HG02884 (cell line): Measurements from ENCODE around the gene PNKD.
"Not testable (repeated sequence)": the region's sequence is repeated elsewhere in the genome, so short reads cannot be mapped to it uniquely, and the experiment has no call there.

Experiments
- ATAC-seq: cut with Tn5 transposase; IDR thresholded peaks from one replicate; pipeline ENCODE4 v1.9.1; 2021; ENCODE audit warnings: mild to moderate bottlenecking, moderate library complexity; ENCODE audit not compliant: unreplicated experiment

Gene PNKD

DNA sequence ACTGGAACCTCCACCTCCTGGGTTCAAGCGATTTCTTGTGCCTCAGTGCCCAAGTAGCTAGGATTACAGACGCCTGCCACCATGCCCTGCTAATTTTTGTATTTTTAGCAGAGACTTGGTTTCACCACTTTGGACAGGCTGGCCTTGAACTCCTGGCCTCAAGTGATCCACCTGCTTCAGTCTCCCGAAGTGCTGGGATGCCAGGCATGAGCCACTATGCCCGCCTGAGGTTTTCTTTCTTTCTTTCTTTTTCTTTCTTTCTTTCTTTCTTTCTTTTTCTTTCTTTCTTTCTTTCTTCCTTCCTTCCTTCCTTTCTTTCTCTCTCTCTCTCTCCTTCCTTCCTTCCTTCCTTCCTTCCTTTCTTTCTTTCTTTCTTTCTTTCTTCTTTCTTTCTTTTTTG lies 44.4 kb downstream of the PNKD start:
- not testable (repeated sequence) for ATAC-seq

DNA sequence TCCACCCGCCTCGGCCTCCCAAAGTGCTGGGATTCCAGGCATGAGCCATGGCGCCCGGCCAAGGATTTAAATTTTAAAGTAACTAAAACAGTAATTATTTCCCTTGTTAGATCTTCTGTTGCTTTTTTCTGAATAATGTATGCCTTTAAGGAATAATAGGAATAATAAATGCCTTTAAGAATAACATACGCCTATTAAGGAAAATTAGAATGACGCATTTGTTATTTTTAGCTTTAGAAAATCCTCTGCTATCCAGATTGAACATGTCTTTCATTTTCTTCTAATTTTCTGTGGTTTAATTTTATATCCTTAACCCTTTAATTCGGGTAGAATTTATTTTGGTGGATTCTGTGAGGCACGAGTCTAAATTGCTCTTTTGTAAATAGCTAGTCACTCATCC lies 45.1 kb downstream of the PNKD start:
- ATAC-seq = no peak

DNA sequence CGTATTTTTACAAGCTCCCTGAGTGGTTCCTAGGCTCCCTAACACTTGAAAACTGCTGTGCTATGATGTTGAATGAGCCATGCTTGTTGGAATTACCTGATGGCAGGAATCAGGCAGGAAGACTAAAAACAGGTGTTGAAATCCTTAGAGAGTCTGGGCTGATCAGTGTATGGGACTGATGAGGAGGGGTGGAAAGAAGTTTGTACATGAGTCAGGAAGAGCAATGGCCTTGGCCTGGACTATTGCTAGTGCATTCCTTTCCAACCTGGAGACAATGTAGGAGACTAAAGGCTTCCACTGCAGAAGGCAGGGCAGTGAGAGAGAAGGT lies 46.9 kb downstream of the PNKD start:
- ATAC-seq = no peak

DNA sequence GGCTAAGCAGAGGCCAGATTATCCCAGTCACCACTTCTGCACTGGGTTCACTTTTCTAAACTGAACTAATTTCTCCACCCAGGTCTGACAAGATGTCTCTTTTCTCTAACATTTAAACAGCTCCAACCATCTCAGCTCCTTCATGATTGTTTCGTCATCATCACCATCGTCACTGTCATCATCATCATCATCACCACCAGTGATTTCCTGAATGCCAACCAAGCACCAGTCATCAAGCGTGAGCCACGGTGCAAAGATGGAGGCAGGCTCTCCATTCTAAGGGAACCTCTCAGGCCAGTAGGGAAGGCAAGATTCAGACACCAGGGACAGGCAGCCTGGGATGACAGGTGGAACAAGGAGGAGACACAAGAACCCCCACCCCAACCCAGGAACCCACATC lies 47.5 kb downstream of the PNKD start:
- no peak for ATAC-seq

DNA sequence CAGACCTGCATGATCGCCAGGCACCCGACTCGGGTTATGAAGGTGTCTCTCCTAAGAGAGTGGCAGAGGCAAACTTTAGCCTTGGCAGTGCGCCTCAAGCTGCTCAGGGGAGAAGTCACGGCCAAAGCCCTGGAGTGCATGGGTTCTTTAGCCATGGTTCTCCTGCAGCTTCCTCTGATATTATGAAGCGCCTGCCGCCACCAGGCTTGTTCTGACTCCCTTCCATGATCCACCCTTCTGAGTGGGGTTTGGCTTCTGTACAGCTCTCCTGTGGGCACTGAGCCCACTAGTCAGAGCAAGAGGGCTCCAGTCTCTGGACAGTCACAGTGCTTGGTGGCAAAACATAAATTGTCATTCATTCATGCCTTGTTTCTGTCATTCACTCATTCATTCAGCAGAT lies 47.9 kb downstream of the PNKD start:
- ATAC-seq = no peak

DNA sequence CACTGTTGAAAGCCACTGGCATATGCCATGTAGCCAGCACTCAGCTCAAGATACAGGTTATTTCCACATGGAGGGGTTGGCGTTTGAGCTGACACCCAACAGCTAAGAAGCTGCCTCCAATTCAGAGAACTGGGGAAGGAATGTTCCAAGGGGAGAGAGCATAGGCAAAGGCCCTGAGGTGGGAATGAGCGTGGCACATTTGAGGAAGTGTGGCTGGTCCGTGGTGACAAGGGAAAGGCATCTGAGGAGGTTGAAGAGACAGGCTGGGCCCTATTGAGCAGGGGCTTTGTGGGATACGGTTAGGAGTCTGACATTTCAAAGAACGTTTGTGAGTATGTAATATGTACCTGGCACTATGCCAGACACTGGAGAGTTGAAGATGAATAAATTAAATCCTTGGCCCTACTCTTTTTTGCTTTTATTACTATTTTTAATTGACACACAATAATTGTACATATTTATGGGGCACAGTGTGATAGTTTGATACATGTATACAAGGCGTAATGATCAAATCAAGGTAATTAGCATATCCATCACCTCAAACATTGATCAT lies 49.6 kb downstream of the PNKD start:
- ATAC-seq = no peak

DNA sequence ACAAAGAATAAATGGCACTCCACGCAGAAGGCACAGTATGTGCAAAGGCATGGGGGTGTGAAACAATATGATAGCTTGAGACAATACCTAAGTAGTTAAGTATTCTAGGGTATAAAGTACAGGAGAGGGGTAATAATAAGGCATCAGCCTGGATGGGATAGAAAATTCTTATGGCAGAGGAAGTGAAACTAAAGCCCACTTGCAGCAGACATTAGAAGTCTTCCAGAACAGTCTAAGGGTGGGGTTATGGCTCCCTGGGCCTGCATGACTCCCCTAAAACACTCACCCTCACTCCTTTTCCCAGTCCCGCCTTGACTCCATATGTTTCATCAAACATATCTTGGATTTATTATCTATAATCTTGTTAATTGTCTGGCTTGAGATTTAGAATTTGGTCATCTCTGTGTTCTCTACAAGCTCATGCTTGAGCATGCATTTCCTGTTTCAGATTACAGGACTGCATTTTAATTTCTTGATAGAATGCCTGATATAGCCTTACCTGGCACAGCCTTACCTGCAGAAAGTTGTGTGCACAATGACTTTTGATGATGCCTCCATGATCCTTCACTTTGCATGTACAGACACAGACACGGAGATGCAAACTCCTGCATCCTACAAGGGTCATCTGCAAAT lies 50.5 kb downstream of the PNKD start:
- ATAC-seq = no peak

DNA sequence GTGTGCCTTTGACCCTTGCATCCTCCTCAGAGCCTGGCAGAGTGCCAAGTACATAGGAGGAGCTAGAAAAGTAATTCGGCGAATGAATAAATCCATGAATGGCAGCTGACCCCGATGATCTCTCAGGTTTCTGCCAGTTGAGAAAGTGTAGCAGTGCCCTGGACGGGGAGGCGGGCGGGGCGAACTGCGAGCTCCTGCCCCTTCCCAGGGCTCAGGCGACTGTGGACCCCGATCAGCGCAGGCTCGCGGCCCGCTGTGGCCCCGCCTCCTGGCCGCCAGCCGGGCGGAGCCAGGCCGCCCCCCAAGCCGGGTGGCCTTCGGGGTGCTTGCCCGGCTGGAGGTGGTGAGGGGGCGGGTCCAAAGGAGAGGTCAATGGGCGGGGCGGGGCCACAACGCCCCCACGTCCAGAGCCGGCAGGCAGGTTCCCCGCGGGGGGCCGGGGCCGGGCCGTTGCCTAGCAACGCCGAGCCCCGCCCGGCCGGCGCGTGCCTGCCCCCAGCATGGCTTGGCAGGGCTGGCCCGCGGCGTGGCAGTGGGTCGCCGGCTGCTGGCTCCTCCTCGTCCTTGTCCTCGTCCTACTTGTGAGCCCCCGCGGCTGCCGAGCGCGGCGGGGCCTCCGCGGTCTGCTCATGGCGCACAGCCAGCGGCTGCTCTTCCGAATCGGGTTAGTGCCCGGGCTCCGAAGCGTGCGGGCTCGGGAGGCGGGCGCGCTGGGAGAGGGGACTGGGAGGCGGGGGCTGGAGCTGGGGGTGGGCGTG lies 52.6 kb downstream of the PNKD start:
- ATAC-seq = peak; percentile 63

DNA sequence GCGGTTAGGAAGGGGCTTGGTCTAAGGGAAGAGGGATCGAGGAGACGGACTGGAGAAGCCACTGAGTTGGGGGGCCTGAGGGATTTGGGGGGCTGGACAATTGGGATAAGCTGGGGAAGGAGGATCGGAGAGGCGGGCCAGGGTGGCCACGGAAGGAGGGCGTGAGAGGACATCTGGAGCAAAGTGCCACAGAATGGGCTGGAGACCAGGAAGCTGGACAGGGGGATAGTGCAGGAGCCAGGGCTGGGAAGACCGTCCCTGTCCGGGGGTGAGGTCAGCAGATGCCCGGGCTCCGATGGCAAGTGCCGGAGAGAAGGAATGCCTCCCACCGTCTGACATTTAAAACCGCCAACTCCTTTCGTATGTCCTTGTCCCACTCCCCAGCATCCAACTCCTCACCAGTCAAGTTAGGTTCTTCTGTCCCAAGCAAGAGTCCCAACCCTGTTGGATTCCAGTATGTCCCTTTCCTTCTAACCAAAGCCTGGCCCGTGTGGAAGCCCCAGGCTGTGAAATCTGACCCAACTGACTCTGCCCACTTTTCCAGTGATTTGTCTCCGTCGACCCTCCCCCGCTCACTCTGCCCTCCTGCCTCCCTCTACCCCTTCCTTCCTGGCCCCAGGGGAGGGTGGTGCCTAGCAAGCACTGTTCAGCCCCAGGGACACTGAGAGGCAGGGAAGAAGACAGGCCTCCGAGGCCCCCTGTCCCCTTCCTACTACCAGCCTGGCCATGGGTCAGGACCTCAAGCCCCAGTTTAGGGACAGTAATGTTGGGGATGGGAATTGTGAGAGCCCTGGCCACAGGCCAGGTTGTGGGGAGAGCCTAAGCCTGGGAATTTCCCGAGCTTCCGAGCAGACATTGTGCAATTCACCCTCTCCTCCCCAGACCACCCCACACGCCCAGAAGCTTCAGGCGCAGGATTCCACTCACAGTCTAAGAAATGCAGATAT lies 53.5 kb downstream of the PNKD start:
- ATAC-seq = no peak

DNA sequence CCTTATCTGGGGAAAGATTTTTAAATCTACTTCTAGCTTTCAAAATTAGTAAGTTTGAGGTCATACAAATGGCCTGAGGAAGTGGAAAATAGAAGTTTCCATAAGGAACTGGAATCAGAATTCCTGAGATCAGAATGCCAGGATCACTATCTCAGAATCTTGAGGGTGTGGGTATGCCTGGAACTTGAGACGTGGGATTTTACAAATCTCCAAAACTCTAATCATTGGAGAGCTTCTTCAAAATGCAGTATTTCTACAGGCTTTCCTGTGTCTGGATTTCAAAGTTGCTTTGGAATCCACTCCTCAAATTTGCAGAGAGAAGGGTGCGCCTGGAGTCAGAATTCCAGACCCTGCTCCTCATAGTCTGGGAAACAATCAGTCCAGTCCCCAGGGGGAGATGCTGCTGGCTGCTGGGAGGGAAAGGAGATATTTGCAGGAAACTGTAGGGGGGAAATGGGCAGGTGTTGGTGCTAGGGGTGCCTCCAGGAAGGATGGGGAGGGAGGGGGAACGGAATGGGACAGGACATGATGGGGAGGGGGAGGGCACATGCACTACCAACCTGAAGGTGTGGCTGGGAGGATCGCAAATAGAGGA lies 55.3 kb downstream of the PNKD start:
- ATAC-seq = no peak

DNA sequence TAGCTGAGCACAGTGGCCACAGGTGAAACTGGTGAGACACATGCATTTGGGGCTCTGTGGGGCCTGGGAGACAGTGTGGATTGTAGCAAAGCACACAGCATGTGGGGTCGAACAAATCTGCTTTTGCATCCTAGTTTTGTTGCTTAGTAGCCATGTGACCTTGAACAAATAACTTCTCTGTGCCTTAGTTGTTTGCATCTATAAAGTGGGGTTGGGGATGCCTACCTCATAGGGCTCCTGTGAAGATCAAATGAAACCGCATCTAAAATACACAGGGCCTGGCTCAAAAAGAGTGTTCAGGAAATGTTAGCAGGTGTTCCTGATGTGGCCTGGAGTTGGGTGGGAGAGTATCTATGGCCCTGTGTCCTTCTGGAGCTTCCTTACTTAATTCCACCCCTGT lies 56.0 kb downstream of the PNKD start:
- ATAC-seq = no peak

DNA sequence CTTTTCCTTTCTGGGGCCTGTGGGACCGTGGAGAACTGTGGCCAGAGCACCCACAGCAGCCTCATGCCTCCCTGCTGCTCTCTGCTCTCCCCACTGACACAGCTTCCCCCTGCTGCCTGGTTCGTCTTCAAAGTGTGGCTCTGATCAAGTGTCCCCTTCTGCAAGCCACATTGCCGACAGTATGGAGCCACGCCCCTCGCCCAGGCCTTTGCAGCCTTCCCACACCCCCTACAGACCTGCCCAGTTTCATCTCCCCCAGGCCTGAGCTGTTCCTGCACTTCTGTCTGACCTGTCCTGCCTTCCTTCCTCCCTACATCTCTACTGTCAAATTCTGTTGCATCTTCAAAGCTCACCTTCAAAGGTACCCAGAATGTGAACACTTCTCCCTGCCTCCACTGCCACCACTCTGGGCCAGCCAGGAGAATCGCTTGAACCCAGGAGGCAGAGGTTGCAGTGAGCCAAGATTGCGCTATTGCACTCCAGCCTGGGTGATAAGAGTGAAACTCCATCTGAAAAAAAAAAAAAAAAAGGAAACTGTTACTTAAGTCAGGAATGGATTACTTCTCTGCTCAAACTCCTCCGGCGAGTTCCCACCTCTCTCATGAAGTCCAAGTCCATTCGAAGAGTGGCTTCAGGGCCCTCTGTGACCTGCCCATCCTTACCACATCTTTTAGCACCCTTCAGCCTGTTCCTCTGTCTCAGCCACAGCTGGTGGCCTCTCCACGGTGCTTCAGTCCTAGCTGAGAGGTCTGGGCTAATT lies 57.3 kb downstream of the PNKD start:
- ATAC-seq = no peak

DNA sequence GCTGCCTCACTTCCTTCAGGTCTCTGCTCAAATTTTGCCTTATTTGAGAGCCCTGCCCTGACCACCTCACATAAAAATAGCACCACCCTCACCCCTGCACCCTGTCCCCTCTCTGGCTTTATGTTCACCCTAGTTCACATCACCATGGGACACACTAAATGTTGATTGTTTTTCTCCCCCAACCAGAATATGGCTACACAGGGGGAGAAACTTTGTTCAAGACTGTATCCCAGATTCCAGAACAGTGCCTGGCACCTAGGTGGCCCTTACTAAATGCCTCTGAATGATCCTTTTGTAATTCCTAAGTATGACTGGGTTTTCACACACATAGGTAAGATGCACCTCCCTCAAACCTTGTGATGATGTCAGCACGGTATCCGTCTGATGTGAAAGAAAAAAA lies 58.0 kb downstream of the PNKD start:
- ATAC-seq = no peak

DNA sequence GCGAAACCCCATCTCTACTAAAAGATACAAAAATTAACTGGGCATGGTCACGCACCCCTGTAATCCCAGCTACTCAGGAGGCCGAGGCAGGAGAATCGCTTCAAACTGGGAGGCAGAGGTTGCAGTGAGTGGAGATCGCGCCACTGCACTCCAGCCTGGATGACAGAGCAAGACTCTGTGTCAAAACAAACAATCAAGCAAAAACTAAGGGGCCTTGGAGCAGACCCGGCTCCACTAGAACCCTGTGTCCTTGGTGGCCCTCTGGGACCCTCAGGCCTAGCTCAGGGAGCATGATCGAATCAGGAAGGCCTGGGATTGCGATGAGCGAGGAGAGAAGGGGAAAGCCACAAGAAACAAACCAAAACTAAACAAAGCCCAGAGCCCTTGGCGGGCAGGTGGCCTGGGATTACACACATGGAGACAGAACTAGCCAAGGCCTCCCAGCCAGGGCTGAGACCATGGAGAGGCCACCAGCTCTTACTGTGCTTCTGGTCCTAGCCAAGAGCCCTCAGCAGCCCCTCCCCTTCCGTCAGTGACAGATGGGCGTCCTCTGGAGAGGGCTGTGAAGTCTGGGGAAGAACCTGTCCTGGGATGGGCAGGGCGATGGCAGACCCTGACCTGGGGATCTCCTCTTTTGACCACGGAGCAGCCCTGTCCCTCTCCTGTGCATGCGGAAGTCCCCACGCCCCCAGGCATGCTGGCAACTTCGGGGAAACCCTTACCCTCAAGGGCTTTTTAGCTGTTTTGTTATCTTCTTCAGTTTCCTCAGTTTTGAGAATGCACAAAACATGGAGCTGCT lies 58.9 kb downstream of the PNKD start:
- ATAC-seq = peak; percentile 42

DNA sequence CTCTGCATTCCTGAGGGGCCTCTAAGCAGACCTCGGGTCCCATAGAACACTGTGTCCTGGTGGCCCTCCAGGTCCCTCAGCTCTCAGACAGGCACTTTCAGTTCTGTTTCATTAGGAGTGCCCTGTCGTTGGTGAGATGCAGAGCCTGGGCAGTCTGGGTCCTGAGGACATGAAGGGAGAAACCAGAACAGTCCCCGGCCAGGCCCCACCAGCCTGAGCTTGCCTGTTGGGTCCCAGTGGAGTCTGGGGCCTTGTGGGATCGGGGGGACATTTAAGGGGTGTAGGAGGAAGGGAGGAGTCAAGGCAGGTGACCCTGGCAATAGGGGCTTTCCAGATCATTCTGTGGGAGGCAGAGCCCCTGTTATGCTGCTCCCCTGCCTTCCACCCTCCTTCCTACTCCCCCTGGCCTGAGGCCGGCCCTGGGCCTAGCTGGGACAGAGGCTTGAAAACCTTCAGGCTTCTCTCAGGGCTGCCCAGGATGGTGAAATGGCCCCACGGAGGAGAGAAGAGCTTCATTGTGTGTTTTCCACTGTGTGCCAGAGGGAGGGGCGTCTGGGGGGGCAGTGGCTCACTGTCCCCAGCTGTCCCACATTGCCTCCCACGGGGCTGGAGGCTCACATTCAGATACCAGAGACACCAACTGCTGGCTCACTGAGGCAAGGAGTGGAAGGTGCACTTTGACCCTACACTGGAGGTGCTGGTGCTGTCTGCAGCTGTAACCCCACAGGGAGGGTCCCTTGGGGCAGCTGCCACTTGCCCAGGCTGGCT lies 59.7 kb downstream of the PNKD start:
- ATAC-seq = peak; percentile 40

DNA sequence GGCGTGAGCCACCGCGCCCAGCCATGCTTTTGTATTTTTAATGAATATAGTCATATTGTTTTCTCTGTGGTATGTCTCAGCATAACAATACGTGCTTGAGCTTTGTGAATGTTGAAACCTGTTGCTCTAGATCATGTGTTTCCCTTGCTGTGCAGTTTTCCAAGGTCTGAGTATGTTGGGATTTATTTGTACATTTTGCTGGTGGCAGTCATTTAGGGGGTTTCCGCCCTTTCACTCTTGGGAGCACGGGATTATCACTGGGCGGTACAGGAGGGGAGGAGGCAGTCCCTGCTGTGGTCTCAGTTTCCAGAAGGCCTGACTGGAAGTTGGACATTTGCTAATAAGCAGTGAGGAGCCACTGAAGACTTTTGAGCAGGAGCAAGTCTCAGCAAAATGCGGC lies 61.4 kb downstream of the PNKD start:
- ATAC-seq = no peak

DNA sequence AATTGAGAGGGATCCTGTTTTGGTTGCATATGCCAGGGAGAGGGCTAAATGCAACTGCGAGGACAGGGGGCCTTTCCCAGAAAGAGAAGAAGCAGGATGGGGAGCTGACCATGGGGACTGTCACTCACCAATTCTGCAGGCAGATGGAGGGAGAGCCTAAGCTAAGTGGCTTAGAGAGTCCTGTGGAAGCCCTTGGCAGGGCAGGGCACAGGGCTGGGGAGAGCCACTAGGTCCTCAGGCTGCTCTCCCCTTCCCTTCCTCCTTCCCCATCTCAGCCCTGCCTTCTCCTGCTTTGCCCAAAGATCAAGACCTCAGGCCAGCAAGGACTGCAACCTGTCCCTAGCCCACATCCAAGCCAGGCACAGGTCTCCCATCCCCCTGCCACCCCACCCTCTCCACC lies 62.0 kb downstream of the PNKD start:
- ATAC-seq = no peak

DNA sequence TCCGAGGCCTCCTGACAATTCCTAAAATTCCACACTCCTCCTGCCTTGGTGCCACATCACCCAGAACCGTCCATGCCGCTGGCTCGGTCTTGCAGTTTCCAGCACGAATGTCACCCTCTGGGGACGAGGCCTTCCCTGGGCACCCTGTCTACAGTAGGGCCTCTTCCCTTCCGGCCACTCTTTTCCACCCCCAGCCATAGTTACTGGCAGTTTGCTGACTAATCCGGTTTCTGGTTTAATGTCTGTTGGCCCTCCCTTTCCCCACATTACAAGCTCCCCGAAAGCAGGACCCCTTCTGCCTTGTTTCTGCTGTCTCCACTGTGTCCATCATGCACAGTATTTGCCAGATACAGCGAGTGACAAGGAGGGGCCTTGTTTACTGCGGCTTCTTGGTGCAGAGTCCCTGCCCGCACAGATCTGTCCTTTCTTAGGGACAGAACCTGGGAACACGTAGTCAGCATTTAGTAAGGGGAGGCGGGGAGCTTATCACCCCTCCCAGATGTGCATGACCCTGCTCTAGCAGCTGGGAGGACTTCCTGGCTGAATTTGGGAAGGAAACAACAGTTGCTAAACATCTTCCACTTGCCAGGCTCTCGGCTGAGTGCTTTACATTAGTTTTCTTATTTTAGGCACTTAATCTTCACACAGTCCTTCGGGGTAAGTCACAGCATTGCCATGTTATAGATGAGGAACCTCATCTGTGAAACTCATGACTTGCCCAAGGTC lies 62.8 kb downstream of the PNKD start:
- ATAC-seq = no peak
